ENCODE data around the gene ASTN2. TPM values are rescaled to one million over a fixed set of nuclear protein-coding genes. Genes with fewer than 3 reads are reported as not detected.
"Not testable (repeated sequence)": the region's sequence is repeated elsewhere in the genome, so short reads cannot be mapped to it uniquely, and the experiment has no call there.

The ASTN2 gene
- total RNA-seq, 1 donor from 2014 or later, result 13.6 TPM

DNA sequence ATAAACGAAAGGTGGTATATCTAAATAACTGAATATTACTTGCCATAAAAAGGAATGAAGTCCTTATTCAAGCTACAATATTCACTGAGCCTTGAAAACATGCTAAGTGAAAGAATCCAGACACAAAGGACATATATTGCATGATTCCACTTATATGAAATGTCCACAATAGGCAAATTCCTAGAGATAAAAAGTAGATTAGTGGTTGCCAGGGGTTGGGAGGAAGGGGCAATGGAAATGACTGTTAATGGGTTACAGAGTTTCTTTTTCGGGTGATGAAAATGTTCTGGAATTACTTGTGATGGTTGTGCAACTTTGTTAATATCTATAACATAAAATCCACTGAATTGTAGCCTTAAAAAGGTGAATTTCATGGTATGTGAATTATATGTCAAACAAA lies 954.8 kb downstream of the ASTN2 start:
- Mint-ChIP-seq H3K4me1 (ENCODE audit: low read depth, unreplicated experiment) (no peaks in the 10 kb centered on the region), H3K4me3 (ENCODE audit: unreplicated experiment) (no peak overlapping the region), H3K27me3 (ENCODE audit: low read depth, unreplicated experiment) (peaks cover 2% of the 10 kb centered on the region), H3K36me3 (ENCODE audit: low read depth, unreplicated experiment) (peaks cover 8% of the 10 kb centered on the region), H3K9me3 (ENCODE audit: unreplicated experiment) (peaks cover 3% of the 10 kb centered on the region), H3K27ac (ENCODE audit: unreplicated experiment) (no peak overlapping the region)
- no peak for FAIRE-seq
- no peaks in the 10 kb centered on the region for H3K79me2 ChIP-seq (ENCODE audit: insufficient read depth, low read length)
- DNase-seq (ENCODE audit: low read depth), result no peak
- H4K20me1 ChIP-seq (ENCODE audit: insufficient read depth, low read length), result no peaks in the 10 kb centered on the region
- H3K4me1 ChIP-seq (ENCODE audit: insufficient read depth, low read length), result no peaks in the 10 kb centered on the region
- no peak overlapping the region for H3K4me2 ChIP-seq (ENCODE audit: low read length)
- no peaks in the 10 kb centered on the region for H3K36me3 ChIP-seq (ENCODE audit: insufficient read depth, low read length)
- H3K27ac ChIP-seq (ENCODE audit: low read depth, low read length), result no peak overlapping the region
- TF ChIP-seq, protein P1, sequence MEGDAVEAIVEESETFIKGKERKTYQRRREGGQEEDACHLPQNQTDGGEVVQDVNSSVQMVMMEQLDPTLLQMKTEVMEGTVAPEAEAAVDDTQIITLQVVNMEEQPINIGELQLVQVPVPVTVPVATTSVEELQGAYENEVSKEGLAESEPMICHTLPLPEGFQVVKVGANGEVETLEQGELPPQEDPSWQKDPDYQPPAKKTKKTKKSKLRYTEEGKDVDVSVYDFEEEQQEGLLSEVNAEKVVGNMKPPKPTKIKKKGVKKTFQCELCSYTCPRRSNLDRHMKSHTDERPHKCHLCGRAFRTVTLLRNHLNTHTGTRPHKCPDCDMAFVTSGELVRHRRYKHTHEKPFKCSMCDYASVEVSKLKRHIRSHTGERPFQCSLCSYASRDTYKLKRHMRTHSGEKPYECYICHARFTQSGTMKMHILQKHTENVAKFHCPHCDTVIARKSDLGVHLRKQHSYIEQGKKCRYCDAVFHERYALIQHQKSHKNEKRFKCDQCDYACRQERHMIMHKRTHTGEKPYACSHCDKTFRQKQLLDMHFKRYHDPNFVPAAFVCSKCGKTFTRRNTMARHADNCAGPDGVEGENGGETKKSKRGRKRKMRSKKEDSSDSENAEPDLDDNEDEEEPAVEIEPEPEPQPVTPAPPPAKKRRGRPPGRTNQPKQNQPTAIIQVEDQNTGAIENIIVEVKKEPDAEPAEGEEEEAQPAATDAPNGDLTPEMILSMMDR (IDR thresholded peaks at IDR 0.05; ENCODE audit: insufficient read depth, low read depth, low read length), result no peak
- no peak for TF ChIP-seq EZH2 (IDR thresholded peaks at IDR 0.05; ENCODE audit: insufficient read depth, low read length)
- H3K27me3 ChIP-seq (ENCODE audit: insufficient read depth, low read length), result no peaks in the 10 kb centered on the region
- no peak overlapping the region for H3K4me3 ChIP-seq (ENCODE audit: insufficient read depth, low read depth, low read length)
- no peaks in the 10 kb centered on the region for H3K9me3 ChIP-seq (ENCODE audit: insufficient read depth, low read depth, low read length)
- no peak overlapping the region for H3K9ac ChIP-seq (ENCODE audit: low read length)
- no peak overlapping the region for H2AFZ ChIP-seq (ENCODE audit: low read depth, low read length)

DNA sequence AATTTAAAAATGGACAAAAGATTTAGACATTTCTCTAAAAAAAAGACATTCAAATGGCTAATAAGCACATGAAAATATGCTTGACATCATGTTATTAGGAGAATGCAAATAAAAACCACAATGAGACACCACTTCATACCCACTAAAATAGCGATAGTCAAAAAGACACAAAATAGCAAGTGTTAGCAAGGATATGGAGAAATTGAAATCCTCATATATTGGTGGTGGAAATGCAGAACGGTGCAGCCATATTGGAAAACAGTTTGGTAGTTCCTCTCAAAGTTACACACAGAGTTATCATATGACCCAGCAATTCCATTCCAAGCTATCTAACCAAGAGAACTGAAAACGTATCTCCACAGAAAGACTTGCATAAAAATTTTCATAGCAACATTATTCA lies 955.3 kb downstream of the ASTN2 start:
- no peak for TF ChIP-seq EZH2 (IDR thresholded peaks at IDR 0.05; ENCODE audit: insufficient read depth, low read length)
- TF ChIP-seq, protein P1 (IDR thresholded peaks at IDR 0.05; ENCODE audit: insufficient read depth, low read depth, low read length), result no peak
- H3K36me3 Mint-ChIP-seq (ENCODE audit: low read depth, unreplicated experiment), result peaks cover 8% of the 10 kb centered on the region
- no peak overlapping the region for H3K27ac Mint-ChIP-seq (ENCODE audit: unreplicated experiment)
- H2AFZ ChIP-seq (ENCODE audit: low read depth, low read length), result no peak overlapping the region
- H4K20me1 ChIP-seq (ENCODE audit: insufficient read depth, low read length), result no peaks in the 10 kb centered on the region
- peaks cover 3% of the 10 kb centered on the region for H3K9me3 Mint-ChIP-seq (ENCODE audit: unreplicated experiment)
- FAIRE-seq (no peak), DNase-seq (ENCODE audit: low read depth) (no peak)
- H3K9me3 ChIP-seq (ENCODE audit: insufficient read depth, low read depth, low read length), result no peaks in the 10 kb centered on the region
- no peaks in the 10 kb centered on the region for H3K4me1 Mint-ChIP-seq (ENCODE audit: low read depth, unreplicated experiment)
- H3K4me3 Mint-ChIP-seq (ENCODE audit: unreplicated experiment), result no peak overlapping the region
- H3K4me1 ChIP-seq (ENCODE audit: insufficient read depth, low read length), result no peaks in the 10 kb centered on the region
- no peak overlapping the region for H3K9ac ChIP-seq (ENCODE audit: low read length)
- H3K27me3 Mint-ChIP-seq (ENCODE audit: low read depth, unreplicated experiment), result peaks cover 2% of the 10 kb centered on the region
- no peaks in the 10 kb centered on the region for H3K36me3 ChIP-seq (ENCODE audit: insufficient read depth, low read length)
- H3K27ac ChIP-seq (ENCODE audit: low read depth, low read length), result no peak overlapping the region
- no peaks in the 10 kb centered on the region for H3K27me3 ChIP-seq (ENCODE audit: insufficient read depth, low read length)
- H3K4me2 ChIP-seq (ENCODE audit: low read length), result no peak overlapping the region
- H3K4me3 ChIP-seq (ENCODE audit: insufficient read depth, low read depth, low read length), result no peak overlapping the region
- no peaks in the 10 kb centered on the region for H3K79me2 ChIP-seq (ENCODE audit: insufficient read depth, low read length)

DNA sequence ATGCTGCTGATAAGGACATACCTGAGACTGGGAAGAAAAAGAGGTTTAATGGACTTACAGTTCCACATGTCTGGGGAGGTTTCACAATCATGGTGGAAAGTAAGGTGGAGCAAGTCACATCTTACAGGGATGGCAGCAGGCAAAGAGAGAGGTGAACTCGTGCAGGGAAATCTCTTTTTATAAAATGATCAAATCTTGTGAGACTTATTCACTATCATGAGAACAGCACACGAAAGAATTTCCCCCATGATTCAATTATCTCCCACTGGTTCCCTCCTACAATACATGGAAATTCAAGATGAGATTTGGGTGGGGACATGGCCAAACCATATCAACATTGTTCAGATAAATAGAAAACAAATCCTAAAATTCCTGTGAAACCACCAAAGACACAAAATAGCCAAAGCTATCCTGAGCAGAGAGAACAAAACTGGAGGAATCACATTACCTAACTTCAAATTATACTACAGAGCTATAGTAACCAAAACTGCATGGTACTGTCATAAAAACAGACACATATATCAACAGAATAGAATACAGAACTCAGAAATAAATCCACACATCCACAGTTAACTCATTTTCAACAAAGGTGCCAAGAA lies 958.3 kb downstream of the ASTN2 start:
- Mint-ChIP-seq H3K9me3 (ENCODE audit: unreplicated experiment) (peaks cover 5% of the 10 kb centered on the region), H3K36me3 (ENCODE audit: low read depth, unreplicated experiment) (peaks cover 8% of the 10 kb centered on the region), H3K27me3 (ENCODE audit: low read depth, unreplicated experiment) (no peaks in the 10 kb centered on the region), H3K4me3 (ENCODE audit: unreplicated experiment) (no peak overlapping the region), H3K27ac (ENCODE audit: unreplicated experiment) (no peak overlapping the region), H3K4me1 (ENCODE audit: low read depth, unreplicated experiment) (peaks cover 3% of the 10 kb centered on the region)
- no peak for TF ChIP-seq EZH2 (IDR thresholded peaks at IDR 0.05; ENCODE audit: insufficient read depth, low read length)
- TF ChIP-seq, protein P1 (IDR thresholded peaks at IDR 0.05; ENCODE audit: insufficient read depth, low read depth, low read length), result no peak
- no peaks in the 10 kb centered on the region for H3K27me3 ChIP-seq (ENCODE audit: insufficient read depth, low read length)
- H3K36me3 ChIP-seq (ENCODE audit: insufficient read depth, low read length), result no peaks in the 10 kb centered on the region
- no peak overlapping the region for H3K4me3 ChIP-seq (ENCODE audit: insufficient read depth, low read depth, low read length)
- DNase-seq (ENCODE audit: low read depth) (no peak), FAIRE-seq (no peak)
- no peaks in the 10 kb centered on the region for H3K9me3 ChIP-seq (ENCODE audit: insufficient read depth, low read depth, low read length)
- no peak overlapping the region for H3K9ac ChIP-seq (ENCODE audit: low read length)
- no peak overlapping the region for H3K27ac ChIP-seq (ENCODE audit: low read depth, low read length)
- H3K4me2 ChIP-seq (ENCODE audit: low read length), result no peak overlapping the region
- no peaks in the 10 kb centered on the region for H4K20me1 ChIP-seq (ENCODE audit: insufficient read depth, low read length)
- H3K4me1 ChIP-seq (ENCODE audit: insufficient read depth, low read length), result peaks cover 3% of the 10 kb centered on the region
- no peak overlapping the region for H2AFZ ChIP-seq (ENCODE audit: low read depth, low read length)
- no peaks in the 10 kb centered on the region for H3K79me2 ChIP-seq (ENCODE audit: insufficient read depth, low read length)

GRCh38 chr9:116454539-116454938 lies 960.3 kb downstream of the ASTN2 start:
- not testable (repeated sequence) for H3K9me3 ChIP-seq (ENCODE audit: insufficient read depth, low read depth, low read length); H3K27ac Mint-ChIP-seq (ENCODE audit: unreplicated experiment); H3K4me2 ChIP-seq (ENCODE audit: low read length); H3K9me3 Mint-ChIP-seq (ENCODE audit: unreplicated experiment); H3K27me3 Mint-ChIP-seq (ENCODE audit: low read depth, unreplicated experiment); H3K27me3 ChIP-seq (ENCODE audit: insufficient read depth, low read length); H4K20me1 ChIP-seq (ENCODE audit: insufficient read depth, low read length); FAIRE-seq; H3K36me3 Mint-ChIP-seq (ENCODE audit: low read depth, unreplicated experiment); H3K27ac ChIP-seq (ENCODE audit: low read depth, low read length); DNase-seq (ENCODE audit: low read depth); H3K4me3 ChIP-seq (ENCODE audit: insufficient read depth, low read depth, low read length); H2AFZ ChIP-seq (ENCODE audit: low read depth, low read length); H3K4me3 Mint-ChIP-seq (ENCODE audit: unreplicated experiment); H3K79me2 ChIP-seq (ENCODE audit: insufficient read depth, low read length); H3K9ac ChIP-seq (ENCODE audit: low read length); H3K36me3 ChIP-seq (ENCODE audit: insufficient read depth, low read length)
- H3K4me1 Mint-ChIP-seq (ENCODE audit: low read depth, unreplicated experiment), result peaks cover 11% of the 10 kb centered on the region
- H3K4me1 ChIP-seq (ENCODE audit: insufficient read depth, low read length), result peaks cover 20% of the 10 kb centered on the region
